GOT3 (cell line): ENCODE results near the gene C20orf202.
"Not testable (repeated sequence)": the region's sequence is repeated elsewhere in the genome, so short reads cannot be mapped to it uniquely, and the experiment has no call there.

Experiments
- DNase-seq: peaks from one replicate; lab custom pipeline; 2025; ENCODE audit warnings: mixed read lengths; lab: John Stamatoyannopoulos, UW

Gene C20orf202

GRCh38 chr20:1209447-1210387 is 6.5 kb downstream of the C20orf202 start:
- DNase-seq: no peak

GRCh38 chr20:1210501-1210900 is 7.2 kb downstream of the C20orf202 start:
- DNase-seq: no peak

GRCh38 chr20:1212023-1212422 is 8.8 kb downstream of the C20orf202 start:
- DNase-seq: no peak

GRCh38 chr20:1212607-1213396 is 9.5 kb downstream of the C20orf202 start:
- DNase-seq: peak; percentile 37

- DNase-seq: no peak
Measured at GRCh38 chr20:1214838-1215261, 11.6 kb downstream of the C20orf202 start.

- DNase-seq: no peak
Measured at GRCh38 chr20:1215386-1216170, 12.3 kb downstream of the C20orf202 start.

GRCh38 chr20:1216527-1217427 is 13.5 kb downstream of the C20orf202 start:
- not testable (repeated sequence) for DNase-seq

- not testable (repeated sequence) for DNase-seq
Measured at GRCh38 chr20:1222750-1223149, 19.5 kb downstream of the C20orf202 start.

GRCh38 chr20:1224205-1224890 is 21.1 kb downstream of the C20orf202 start:
- no peak for DNase-seq

- DNase-seq: no peak
Measured at GRCh38 chr20:1225263-1225782, 22.1 kb downstream of the C20orf202 start.

- peak; percentile 52 for DNase-seq
Measured at GRCh38 chr20:1225783-1226654, 22.8 kb downstream of the C20orf202 start, which contains the start of gene RAD21L1. Gene RAD21L1, plus strand, starts transcription at chr20:1226044. Its CDS starts 2,410 bp downstream, at chr20:1228454.

GRCh38 chr20:1229541-1229940 is 26.3 kb downstream of the C20orf202 start:
- no peak for DNase-seq

- no peak for DNase-seq
Measured at GRCh38 chr20:1232286-1233111, 29.2 kb downstream of the C20orf202 start.

- no peak for DNase-seq
Measured at GRCh38 chr20:1240549-1240948, 37.3 kb downstream of the C20orf202 start.

- DNase-seq: no peak
Measured at GRCh38 chr20:1241456-1241855, 38.2 kb downstream of the C20orf202 start.

GRCh38 chr20:1242099-1242498 is 38.8 kb downstream of the C20orf202 start:
- no peak for DNase-seq

GRCh38 chr20:1242530-1242929 is 39.3 kb downstream of the C20orf202 start:
- no peak for DNase-seq

- DNase-seq: no peak
Measured at GRCh38 chr20:1245578-1245977, 42.3 kb downstream of the C20orf202 start.
